NK-92 (cell line): Measurements from ENCODE around the gene LYPD4.
"Not testable (repeated sequence)": the region's sequence is repeated elsewhere in the genome, so short reads cannot be mapped to it uniquely, and the experiment has no call there.

Experiments
- DNase-seq: peaks from one replicate; lab custom pipeline; 2025; ENCODE audit not compliant: unreplicated experiment; lab: John Stamatoyannopoulos, UW

Gene LYPD4

DNA sequence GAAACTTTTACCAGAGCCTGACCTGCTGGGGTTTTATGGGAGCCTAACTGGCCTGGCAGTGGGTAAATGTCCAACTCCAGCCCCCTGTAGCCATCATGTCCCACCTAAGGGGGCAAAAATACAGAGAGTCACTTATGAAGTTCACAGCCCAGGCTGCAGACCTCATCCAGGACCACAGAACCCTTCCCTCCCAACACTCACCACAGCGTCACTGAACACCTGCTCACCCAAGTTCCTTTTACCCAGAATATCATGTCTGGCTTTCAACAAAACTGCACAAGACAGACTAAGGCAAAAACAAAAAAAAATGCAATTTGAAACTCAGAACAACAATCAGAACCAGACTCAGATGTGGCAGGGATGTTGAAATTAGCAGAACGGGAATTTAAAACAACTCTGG is 41.7 kb downstream of the LYPD4 start:
- DNase-seq, result no peak

DNA sequence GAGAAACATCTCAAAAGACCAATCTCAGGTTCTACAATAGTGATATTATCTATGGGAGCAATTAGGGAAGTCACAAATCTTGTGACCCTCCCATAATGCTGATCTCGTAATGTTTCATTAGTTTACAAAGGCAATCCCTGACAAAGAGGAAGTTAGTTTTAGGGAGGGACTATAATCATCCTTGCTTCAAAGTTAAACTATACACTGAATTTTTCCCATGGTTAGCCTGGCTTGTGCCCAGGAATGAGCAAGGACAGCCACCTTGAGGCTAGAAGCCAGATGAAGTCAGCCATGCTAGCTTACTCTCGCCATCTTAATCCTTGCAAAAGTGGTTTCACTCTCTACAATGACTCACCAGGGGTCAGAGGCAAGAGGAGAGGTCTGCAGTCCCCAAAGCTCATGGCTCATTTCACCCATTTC is 42.7 kb downstream of the LYPD4 start:
- no peak for DNase-seq

DNA sequence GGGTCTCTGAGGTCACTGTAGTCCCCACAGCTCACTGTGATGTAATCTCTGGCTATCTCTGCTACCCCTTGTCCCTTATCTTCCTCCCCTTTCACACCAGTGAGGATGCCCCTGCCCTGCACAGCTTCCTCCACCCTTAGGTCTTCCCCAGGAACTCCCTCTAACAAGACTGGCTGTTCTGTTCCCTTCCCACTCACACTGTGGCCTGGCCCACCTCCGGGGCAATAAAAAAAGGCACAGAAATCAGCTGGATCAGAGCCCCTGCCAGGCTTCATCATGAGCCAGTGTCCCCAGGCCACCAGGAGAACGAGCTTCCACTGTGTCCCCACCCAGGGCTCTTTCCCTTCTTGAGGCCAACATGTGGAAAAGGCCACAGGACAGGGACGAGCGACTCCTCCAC is 43.5 kb downstream of the LYPD4 start:
- no peak for DNase-seq

DNA sequence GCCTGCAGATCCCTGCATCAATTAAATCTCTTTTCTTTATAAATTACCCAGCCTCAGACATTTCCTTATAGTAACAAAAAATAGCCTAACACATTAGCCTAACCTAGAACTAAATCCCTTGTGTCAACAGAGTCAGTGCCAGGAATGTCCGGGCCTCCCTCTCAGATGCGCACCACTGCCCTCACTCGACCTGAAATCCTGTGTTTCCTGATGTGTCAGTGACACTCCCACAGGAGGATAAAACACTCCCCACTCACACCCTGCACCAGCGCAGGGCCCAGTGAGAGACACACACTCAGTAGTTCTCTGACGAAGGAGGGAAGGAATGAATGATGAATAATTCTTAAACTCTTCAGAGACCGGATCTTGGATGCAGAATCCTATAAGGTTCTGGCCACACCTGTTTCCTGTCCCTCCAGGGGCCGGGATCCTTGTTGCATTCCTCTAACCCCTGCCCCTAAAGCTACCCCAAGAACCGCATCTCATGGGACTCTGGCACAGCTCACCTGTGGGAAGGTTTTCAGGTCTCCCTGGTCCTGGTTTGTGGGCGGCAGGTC is 45.0 kb downstream of the LYPD4 start:
- no peak for DNase-seq

DNA sequence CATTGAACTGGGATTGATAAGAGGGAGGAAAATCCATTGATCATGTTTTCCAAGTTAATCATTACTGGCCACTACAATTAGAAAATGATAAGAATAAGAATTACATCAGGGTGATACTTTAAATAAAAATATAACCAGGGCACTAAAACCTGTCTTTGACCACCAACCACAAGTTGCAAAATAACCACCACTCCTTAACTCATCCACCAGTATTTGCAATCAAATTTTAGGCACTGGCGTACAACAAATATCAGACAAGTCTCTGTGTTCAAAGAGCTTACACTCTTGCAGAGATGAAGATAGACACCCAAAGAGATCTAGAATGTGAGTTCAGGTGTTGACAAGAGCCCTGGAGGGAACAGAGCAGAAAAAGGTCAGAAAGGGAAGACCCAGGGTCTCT is 47.6 kb downstream of the LYPD4 start:
- no peak for DNase-seq

DNA sequence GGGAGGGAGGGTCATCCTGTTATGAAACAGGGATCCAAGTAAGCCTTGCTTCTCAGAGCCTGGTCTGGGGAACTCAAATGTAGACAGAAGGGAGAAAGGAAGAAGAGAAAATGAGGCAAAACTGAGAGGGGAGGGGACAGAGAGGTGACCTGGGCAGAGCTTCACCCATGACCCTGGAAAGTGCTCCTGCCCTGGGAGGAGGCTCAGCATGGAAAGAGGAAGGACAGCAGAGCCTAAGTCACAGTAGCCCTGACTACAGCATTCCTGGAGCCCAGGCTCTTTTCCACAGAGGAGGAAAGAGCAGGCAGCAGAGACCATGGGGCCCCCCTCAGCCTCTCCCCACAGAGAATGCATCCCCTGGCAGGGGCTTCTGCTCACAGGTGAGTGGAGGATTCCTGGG is 48.1 kb downstream of the LYPD4 start, which contains the start of gene CEACAM3:
Gene CEACAM3, plus strand, starts transcription at position 226 of the 400 bp plus-strand sequence. Its CDS starts 91 bp downstream, at position 317.
- DNase-seq, result no peak

DNA sequence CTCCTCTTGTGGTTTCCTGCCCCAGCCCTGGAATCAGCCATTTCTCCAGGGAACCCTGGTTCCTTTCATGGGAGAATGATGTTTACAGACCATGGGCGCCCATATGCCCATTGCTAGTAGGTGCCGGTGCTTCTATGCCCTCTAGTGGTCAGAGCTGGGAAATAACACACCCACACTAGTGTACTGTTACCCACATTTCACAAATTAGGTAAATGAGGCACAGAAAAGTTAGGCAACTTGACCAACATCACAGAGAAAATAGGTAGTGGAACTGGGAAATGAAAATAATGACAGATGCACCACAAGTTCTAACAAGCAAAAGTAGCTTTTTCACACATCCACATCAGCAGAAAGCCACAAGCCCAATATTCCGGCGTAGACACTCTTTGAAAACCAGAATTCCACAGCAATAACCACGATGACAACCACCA is 49.4 kb downstream of the LYPD4 start:
- DNase-seq, result no peak

DNA sequence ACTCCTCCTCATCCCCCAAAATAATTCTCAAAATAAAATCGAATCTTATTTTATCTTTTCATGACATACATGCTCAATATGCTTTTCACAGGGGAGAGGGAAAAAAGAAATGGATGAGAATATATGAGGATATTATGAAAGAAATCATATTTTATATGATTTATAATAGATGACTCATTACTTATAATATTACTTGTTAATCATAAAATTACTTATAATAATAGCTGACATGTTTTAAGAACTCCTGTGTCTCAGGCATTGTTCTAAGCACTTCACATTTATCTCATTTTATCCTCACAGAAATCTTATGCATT is 51.1 kb downstream of the LYPD4 start:
- DNase-seq, result no peak

DNA sequence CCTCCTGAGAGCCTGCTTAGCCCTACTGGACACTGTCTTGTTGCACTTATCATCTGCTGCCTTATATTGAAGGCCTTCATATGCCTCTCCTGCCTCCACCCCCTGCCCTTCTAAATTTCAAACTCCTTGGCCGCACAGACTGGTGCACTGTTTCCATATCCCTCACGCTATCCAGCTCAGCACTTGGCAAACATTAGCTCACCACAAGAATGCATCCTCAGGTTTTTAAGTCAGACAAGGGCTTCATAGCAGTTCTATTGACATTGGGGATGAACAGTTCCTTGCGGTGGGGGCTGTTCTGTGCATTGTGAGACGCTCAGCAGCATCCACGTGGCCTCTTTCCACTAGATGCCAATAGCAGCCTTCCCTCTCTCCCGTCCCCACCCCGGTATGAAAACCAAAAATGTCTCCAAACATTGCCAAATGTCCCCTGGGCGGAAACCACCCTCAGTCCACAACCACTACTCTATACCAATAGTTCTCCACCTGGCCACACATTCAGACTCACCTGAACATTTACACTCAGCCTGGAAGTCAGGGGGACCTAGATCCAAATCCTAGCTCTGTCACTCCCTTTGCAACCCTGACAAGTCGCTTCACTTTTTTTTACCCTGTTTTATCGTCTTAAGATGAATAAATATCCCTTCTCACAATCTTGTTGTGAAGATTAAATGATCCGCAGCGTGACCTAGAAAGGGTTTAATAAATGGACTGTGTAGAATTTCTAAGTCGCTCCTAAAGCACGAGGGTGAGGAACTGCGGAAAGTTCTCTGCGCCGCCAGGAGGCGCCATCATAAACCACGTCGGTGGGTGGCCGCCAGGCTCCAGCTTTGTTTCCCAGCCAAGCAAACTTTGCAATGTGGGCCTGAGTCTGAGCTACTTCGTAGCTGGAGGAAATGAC is 51.7 kb downstream of the LYPD4 start:
- DNase-seq, result no peak

DNA sequence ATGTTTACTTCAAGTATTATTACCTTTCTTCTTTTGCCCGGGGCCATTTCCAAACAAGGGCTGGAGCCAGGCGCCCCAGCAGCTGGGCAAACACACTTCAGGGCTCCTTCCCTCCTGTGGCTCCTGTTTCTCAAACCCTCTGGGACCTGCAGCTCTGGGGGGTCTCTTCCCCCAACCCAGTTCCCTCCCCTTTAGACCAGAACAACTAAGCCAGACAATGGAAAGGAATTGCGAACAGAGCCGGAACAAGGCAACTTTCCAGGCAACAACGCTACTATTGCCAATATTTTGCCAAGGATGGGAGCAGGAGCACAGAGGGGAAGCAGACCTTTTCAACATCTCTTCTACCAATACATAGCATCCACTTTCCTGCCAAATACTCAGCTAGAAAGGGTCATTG is 55.4 kb downstream of the LYPD4 start:
- not testable (repeated sequence) for DNase-seq

DNA sequence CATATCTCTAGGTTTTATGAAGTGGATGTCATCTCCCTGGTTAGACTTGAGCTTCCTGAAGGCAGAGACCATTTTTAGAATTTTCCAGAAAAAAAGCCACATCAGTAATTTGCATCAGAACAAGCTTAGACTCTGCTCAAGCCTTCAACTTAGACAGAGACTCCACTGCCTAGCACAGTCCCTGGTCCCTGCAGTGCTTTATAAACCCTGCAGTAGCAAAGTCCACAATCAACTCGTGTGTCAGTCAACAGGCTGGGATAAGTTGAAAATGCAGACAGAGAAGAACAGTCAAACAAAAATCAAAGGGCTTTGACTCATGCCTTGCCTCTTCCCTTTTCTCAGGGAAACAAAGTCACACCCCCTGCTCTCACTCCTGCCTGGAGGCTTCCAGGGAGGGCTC is 56.0 kb downstream of the LYPD4 start:
- DNase-seq, result not testable (repeated sequence)
